Kidney epithelial cell (primary cell): ENCODE measurements around the gene MMP24. TPM values are rescaled to one million over a fixed set of nuclear protein-coding genes. Genes with fewer than 3 reads are reported as not detected.
"Not testable (repeated sequence)": the region's sequence is repeated elsewhere in the genome, so short reads cannot be mapped to it uniquely, and the experiment has no call there.

ENCODE experiments used
- DNase-seq: peaks from one replicate; pipeline ENCODE4 v3.0.0-alpha.2; 2010; ENCODE audit warnings: low read depth
- H3K27me3 ChIP-seq: 2 replicates; pipeline ENCODE4 v1.6.0; 2011; ENCODE audit warnings: low read length; ENCODE audit not compliant: control insufficient read depth, insufficient read depth
- H3K36me3 ChIP-seq: 2 replicates; pipeline ENCODE4 v1.5.1; 2011; ENCODE audit warnings: low read length; ENCODE audit not compliant: control insufficient read depth, insufficient read depth
- H3K4me3 ChIP-seq: 2 replicates; pipeline ENCODE4 v1.5.1; 2011; ENCODE audit warnings: low read depth, mild to moderate bottlenecking, control low read depth, low read length
- CTCF ChIP-seq: IDR thresholded peaks from 2 replicates; pipeline ENCODE4 v1.5.1; 2011; ENCODE audit warnings: mild to moderate bottlenecking, moderate library complexity, low read length, control low read depth, inconsistent platforms; ENCODE audit not compliant: insufficient read depth, poor library complexity, severe bottlenecking
- total RNA-seq: library from RNA; depleted of rRNA; stranded (reverse); fragments of >200 nt; gene quantifications from 2 replicates; pipeline ENCODE4 v1.2.3, GENCODE V29; 2015

MMP24 gene
- total RNA-seq, 1 donor from 2014 or later, result 6.9 TPM

- TF ChIP-seq CTCF, result no peak
- no peaks in the 10 kb centered on the region for H3K27me3 ChIP-seq
- no peak for DNase-seq
- no peak overlapping the region for H3K4me3 ChIP-seq
- H3K36me3 ChIP-seq, result no peaks in the 10 kb centered on the region
These were observed 38.8 kb upstream of the MMP24 start for GRCh38 chr20:35187584-35188190.

GRCh38 chr20:35189223-35189622 is 37.3 kb upstream of the MMP24 start:
- not testable (repeated sequence) for H3K27me3 ChIP-seq, H3K4me3 ChIP-seq, H3K36me3 ChIP-seq, DNase-seq

GRCh38 chr20:35190556-35190955 is 35.9 kb upstream of the MMP24 start:
- Histone ChIP-seq H3K27me3 (no peaks in the 10 kb centered on the region), H3K4me3 (no peak overlapping the region), H3K36me3 (no peaks in the 10 kb centered on the region)
- DNase-seq, result no peak
- no peak for TF ChIP-seq CTCF

GRCh38 chr20:35191419-35192117 is 34.9 kb upstream of the MMP24 start:
- Histone ChIP-seq H3K36me3 (no peaks in the 10 kb centered on the region), H3K4me3 (no peak overlapping the region), H3K27me3 (no peaks in the 10 kb centered on the region)
- no peak for TF ChIP-seq CTCF
- no peak for DNase-seq

GRCh38 chr20:35192118-35192872 is 34.2 kb upstream of the MMP24 start:
- TF ChIP-seq CTCF, result no peak
- no peaks in the 10 kb centered on the region for H3K36me3 ChIP-seq
- no peak for DNase-seq

GRCh38 chr20:35193031-35193791 is 33.3 kb upstream of the MMP24 start:
- not testable (repeated sequence) for H3K36me3 ChIP-seq, H3K27me3 ChIP-seq, DNase-seq, H3K4me3 ChIP-seq

More at GRCh38 chr20:35192118-35192872, 34.2 kb upstream of the MMP24 start:
- no peak overlapping the region for H3K4me3 ChIP-seq
- no peaks in the 10 kb centered on the region for H3K27me3 ChIP-seq
